Left cardiac atrium (tissue), 4 donors: ENCODE data around the gene SNX7. TPM values are rescaled to one million over a fixed set of nuclear protein-coding genes. Genes with fewer than 3 reads are reported as not detected.

ENCODE experiments used
- ATAC-seq, 2 donors: fragments of 200-7000 bp; cut with Tn5 transposase; one replicate each; pipeline ENCODE4 v1.9.1; 2020; ENCODE audit warnings: mild to moderate bottlenecking in 2 of 2, moderate library complexity in 2 of 2
- DNase-seq: peaks from one replicate; pipeline ENCODE4 v3.0.0-alpha.2; 2020
- intact Hi-C, 2 donors: fragments of 100-400 bp; cut with DNase I; formaldehyde crosslinking; loops; one replicate each; pipeline versions ENCODE4 v1.14.1 to v1.15.1; 2022 to 2023
- total RNA-seq, 2 donors: library from RNA; stranded (reverse); fragmentation: NEBNext Ultra II Directional; extraction: Animal tissue kit (Norgen Biotek cat#: 25700); gene quantifications; one replicate each; pipeline ENCODE4 v1.2.1, GENCODE V29; 2021
- donor health status: DM: no; HTN: yes; CAD: no.
- donor health status: DM: no; HTN: yes; CAD: no; lungs with severe emphysema.
- donor health status: DM: yes; HTN: yes; CAD: no.
- donor health status: Dilated cardiomyopathy.

The SNX7 gene
- total RNA-seq, 2 donors from 2014 or later, result 19.7 to 20.9 TPM

DNA sequence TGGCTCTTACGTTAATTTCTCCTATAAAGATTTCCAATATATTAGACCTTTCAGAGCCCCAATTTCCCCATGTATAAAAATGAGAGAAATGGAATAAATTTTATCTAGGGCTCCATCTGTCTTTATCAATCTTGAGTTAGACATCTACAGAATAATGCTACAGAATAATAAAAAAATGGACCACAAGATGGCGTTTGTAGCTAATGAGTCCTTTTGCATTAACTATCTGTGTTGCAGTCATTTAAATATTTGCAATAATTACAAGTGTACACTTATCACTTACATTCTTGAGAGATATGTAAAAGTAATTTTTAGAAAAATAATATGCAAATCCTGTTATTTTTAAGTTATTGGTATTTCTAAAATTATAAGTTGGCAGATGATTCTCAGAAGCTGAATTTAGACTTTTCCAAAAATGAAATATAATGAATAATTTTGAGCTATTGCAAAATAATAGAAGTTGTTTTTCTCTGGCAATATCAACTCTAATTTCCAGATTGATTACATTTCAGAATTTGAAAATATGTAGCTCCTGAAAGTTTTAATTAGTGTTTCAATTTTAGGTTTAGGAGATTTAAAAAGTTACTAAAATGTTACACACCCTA is 87.7 kb downstream of the SNX7 start:
- intact Hi-C loops, result loop anchor here in 1 of 2 donors (5.0 kb wide), 1 partner anchor 958 kb away; no protein-coding TSS in a partner anchor
- no peak for DNase-seq
- no peak for ATAC-seq

DNA sequence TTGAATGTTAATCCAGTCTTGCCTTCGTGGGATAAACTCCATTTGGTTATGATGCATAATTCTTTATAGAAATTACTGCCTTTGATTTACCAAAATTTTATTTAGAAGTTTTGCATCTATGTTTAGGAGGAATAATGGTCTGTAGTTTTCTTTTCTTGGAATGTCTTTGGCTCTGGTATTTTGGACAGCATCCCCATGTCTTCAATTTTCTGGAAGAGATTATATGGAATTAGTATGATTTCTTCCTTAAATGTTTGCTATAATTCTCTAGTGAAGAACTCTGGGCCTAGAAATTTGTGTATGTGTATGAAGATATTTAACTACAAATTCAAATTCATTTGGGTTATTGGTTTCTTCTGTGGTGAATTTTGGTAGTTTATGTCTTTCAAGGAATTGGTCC is 92.7 kb downstream of the SNX7 start:
- no peak for DNase-seq

DNA sequence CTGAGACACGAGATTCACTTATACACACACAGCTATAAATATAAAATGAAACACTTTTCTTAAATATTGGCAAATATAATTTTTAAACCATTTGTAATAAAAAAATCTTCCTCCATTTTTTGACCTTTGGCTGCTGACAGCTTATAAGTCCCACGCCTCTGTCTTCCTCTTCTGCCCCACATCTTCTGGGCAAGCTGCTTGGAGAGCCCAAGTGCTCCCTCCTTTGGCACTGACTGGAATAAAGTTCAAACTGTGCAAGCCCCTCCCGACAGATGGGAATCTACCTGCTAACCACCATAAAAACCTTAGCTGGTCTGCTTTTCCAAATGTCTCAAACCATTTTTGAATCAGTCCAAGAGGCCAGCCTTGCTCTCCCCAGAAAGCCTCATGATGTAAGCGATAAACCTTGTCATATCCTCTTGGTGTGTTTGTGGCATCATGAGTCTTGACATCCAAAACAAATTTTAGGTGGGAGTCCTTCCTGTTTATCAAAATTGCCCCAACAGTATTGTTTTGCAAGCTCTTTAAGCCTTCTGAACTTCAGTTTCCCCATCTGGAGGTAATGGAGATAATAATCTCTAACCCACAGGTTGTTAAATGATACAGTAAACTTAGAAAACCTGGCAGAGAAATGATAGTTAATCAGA is 99.8 kb downstream of the SNX7 start:
- intact Hi-C loops, result no loop called here

More for the DNA sequence above, 92.7 kb downstream of the SNX7 start:
- no peak for ATAC-seq
- intact Hi-C loops, result no loop called here

DNA sequence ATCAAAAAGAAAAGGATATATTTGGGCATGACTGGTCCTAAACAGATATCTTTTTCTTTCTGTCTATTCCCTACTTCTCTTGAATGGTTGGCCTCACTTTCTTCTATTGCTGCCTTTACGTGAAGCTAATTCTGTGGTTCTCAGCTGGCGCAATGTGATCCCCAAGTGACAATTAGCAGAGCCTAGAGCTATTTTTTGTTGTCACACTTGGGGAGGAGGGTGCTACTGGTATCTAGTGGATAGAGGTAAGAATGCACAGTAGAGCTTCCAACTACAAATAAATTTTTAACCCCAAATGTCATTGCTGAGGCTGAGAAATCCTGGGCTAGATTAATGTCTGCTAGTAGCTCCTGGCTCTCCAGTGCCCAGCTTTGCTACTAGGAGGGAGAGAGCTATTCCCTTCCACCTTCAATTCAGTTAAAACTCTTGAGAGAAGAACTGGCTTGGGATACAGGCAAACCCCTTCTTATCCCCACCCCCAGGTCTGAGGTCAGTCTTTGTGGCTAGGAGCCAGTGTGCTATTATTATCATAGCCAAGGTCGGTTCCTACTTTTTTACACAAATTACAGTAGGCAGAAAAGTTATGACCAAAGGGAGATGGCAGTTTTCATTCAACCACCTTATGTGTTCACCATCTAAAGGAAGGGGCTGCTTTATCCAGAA is 102.1 kb downstream of the SNX7 start:
- intact Hi-C loops, result no loop called here
- ATAC-seq (peak; percentile 43 to 84), DNase-seq (no peak)

More for the DNA sequence above, 99.8 kb downstream of the SNX7 start:
- no peak for ATAC-seq
- DNase-seq, result no peak

DNA sequence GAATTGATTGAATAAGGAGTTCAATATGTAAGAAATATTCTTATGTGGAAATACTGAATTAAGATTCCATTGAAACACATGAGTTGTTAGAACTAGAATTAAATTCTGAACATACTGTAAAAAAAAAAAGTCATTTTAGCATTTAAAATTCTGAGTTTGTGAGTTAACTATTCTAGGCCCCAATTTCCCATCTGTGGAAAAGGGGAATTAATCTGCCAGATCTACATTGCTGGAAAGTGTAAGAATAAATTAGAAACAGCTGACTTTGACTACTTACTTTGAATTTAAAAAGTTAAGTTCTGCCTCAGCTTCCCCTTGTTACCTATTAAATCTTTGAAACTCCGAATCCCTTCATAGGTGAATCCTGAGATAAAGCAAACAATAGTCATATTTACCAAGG is 103.0 kb downstream of the SNX7 start:
- ATAC-seq, result no peak
- intact Hi-C loops, result no loop called here
- DNase-seq, result no peak

DNA sequence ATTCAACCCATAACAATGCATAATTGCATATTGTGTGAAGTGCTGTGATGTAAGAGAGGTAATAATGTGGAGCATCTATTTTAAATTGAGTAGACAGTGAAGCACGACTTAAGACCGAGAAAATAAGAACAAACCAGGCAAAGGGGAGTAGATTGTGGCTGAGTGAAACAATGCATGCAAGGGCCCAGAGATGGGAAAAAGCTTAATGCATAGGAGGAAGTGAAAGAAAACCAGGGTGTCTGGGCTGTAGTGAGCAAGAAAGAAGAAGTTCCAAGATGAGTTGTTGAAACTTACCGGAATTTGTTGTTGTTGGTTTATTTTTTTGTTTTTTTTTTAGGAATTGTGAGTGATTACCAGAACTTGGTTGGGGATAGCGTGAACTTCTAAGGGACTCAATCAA is 104.7 kb downstream of the SNX7 start:
- intact Hi-C loops, result no loop called here
- no peak for ATAC-seq
- no peak for DNase-seq

DNA sequence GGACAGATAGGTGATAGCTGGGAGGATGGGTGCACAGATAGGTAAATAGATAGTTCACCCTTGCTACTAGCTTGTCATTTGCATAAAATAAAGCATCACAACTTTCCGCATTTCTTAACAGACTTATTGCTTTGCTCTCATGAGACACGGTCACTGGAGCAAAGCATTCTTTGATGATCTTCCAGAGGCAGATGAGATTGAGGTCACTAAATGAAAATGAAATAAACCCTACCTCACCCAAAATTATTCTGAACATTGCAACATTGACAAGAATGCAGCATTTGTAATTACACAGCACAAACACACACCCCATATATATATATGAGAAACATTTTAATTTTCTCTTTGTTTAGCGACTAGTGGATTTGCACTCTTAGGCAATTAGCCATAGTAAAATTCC is 107.6 kb downstream of the SNX7 start:
- DNase-seq (no peak), ATAC-seq (no peak)
- intact Hi-C loops, result no loop called here

DNA sequence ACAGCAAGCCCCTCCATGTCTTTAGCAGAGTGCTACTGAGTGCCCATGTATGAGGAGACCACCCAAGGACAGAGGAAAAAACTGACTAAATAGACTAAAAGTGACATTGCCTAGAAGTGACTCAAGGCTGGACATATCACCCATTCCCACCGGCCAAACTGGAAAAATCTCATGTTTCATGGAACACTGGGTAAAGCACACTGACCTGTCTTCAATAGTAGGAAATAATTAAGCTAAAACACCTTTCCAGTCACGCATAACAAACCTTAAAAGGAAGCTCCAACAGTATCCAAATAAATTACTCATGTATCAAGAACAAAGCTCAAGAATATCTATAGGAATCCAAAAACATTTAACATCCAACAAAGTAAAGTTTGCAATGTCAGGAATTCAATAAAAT is 120.4 kb downstream of the SNX7 start:
- intact Hi-C loops, result no loop called here
- no peak for ATAC-seq
- DNase-seq, result no peak

DNA sequence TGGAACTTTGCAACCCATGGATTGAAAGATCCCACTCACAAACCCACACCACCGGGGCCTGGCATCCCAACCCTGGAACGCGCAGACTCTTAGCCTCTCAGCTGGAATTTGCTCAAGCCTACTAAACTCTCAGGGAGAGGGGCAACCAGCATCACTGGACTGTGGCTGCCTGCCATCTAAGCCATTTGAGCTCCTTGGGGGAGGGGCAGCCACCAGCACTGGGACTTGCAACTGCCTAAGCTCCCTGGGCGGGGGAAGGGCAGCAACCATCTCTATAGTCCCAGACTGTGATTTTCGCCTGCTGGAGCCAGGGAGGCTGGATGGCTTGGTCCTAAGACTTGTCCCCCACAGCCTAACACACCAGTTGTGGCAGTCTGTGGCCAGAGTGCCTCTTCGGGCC is 122.3 kb downstream of the SNX7 start:
- ATAC-seq (no peak), DNase-seq (no peak)
- intact Hi-C loops, result no loop called here

DNA sequence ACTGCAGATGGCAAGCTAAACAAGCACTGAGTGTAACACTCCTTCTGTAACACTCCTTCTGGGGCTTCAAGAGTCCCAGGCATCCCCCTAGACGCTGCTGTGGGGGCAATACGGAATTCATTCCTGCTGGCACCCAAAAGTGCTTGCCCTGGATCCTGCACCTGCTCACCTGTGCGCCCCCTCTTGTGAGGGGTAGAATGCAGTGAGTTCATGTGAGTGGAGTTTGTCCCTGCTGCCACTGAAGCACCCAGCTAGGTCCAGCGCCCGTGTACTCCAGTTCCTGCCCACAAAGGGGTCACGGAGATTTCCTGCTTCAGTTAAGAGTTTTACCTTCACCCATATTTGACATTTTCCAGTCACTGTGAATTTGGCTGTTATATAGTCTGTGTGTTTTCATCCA is 130.0 kb downstream of the SNX7 start:
- intact Hi-C loops, result loop anchor here in 1 of 2 donors (10.0 kb wide), 1 partner anchor 913 kb away; no protein-coding TSS in a partner anchor
- ATAC-seq (no peak), DNase-seq (no peak)

DNA sequence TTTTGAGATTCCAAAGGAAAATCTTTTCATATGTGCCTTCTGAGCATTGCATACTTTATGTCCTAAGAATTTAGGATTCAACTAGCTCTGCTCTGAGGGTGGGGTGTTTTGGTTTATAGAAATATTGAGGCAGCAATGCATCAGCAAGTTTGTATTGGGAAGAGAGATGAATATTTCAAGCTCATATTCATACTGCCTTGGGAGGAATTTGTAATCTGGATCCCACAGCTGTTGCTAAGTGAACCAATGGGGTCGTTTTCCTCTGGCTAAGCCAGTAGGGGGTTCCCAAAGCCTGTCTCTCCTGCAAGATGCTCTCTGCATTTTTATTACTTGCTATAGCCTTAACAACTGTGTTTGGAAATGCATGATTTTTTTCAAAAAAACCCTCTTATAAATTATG is 130.6 kb downstream of the SNX7 start:
- intact Hi-C loops, result loop anchor here in 1 of 2 donors (10.0 kb wide), 1 partner anchor 913 kb away; no protein-coding TSS in a partner anchor
- DNase-seq (no peak), ATAC-seq (no peak)

DNA sequence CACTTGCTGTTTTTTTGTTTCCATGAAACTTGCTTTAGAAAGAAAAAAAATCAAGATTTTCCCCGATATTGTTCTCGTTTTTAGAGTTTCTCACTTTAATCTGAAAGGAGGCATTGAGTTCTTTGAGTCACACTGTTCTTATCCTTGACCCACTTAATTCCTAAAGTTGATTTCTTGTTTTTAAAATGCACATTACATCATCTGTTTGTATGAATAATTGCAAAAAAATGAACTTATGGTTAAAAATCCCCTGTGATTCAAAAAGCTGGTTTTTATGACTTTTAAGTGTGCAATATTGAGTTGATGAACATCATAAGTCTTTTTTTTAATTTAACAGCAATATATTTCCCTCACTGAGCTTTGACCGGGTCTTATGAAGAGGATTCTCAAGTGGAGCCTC is 131.6 kb downstream of the SNX7 start:
- intact Hi-C loops, result loop anchor here in 1 of 2 donors (10.0 kb wide), 1 partner anchor 912 kb away; no protein-coding TSS in a partner anchor
- ATAC-seq, result no peak
- DNase-seq, result no peak

DNA sequence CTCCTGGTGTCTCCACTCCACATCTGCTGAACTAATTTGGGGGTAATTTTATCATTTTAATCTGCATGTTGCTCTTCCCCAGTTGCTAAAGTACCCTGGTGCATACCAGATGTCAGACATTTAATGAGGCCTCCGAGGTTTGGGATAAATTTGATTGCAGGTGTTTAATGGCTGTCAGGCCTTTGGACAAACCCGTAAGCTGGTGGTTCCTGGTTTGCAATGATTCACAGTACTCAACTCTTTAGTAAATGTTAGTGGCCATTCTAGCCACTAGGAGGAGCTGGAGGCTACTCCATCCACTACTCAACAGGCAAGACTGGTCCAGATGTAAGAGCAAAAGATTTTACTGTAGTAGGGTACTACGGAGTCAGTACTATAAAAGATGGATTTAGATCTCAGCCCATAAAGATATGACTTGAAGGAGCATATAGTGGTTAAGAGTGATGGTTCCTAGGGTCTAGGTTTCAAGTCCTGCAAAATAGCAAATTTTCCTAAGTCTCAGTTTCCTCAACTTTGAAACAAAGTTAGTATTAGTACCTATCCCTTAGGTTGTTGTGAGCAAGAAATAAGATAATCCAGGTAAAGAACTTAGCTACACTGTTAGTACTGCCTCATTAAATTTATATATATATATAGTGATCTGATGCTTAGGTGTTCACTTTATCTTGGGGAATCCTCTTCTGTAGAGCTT is 132.8 kb downstream of the SNX7 start:
- no peak for DNase-seq

DNA sequence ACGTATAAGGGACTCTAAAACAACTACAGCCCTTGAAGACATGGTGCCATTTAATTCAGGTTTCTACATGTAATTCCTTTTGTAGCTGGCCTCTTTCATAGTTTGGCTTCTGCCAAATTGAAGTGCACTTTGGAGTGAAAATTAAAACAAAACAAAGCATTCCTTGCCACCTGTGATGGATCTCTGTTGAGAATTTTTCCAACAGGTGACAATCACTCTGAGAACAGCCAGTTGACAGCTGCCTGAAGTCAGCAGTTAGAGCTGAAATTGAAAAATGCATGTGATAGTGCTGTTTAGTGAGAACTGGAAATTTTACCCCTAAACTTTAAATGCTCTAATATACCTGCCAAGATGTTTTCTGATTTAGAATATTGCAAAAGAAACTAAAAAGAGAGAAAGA is 134.5 kb downstream of the SNX7 start:
- intact Hi-C loops, result loop anchor here in 1 of 2 donors (10.0 kb wide), 1 partner anchor 909 kb away; no protein-coding TSS in a partner anchor
- ATAC-seq (no peak), DNase-seq (no peak)

More for the DNA sequence above, 132.8 kb downstream of the SNX7 start:
- intact Hi-C loops, result loop anchor here in 1 of 2 donors (10.0 kb wide), 1 partner anchor 910 kb away; no protein-coding TSS in a partner anchor
- ATAC-seq, result peak; percentile 69 to 78

DNA sequence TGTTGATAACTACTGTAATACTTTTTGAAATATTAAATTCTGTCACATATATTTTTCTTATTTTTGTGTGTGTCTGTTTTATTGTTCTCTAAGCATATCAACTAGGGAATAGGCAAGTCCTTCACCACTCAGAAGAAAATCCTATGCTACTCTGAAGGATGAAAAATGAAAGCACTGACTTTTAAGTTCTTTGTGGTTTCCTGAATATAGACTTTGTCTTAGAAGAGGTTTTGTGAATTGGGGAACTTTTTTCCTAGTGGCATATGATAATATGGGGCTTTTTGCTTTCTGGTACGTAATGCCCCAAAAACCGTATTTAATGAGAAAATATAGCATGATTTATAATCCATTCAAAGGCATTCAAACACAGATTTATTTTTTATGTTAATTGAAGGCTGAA is 136.0 kb downstream of the SNX7 start:
- ATAC-seq (no peak), DNase-seq (no peak)
- intact Hi-C loops, result loop anchor here in 1 of 2 donors (10.0 kb wide), 1 partner anchor 907 kb away; no protein-coding TSS in a partner anchor
